Testis (tissue), 2 donors: ENCODE data around the gene RRP12.

Source experiments
- CTCF ChIP-seq, 3 experiments: fragments of 450-650 bp in 2 of 3; fragments of 200-600 bp in 1 of 3; sonication (generic) in 1 of 3; IDR thresholded peaks; one replicate each; pipeline ENCODE4 v1.5.1; 2016 to 2019; ENCODE audit warnings: antibody characterized with exemption in 3 of 3, mild to moderate bottlenecking in 2 of 3, moderate library complexity in 1 of 3
- POLR2A ChIP-seq: fragments of 450-650 bp; IDR thresholded peaks from one replicate; pipeline ENCODE4 v1.6.1; 2017; ENCODE audit warnings: antibody characterized with exemption, mild to moderate bottlenecking, moderate library complexity

- TF ChIP-seq CTCF (IDR thresholded peaks at IDR 0.05) = no peak
- no peak for TF ChIP-seq POLR2A
These were observed 38.7 kb downstream of the RRP12 start for GRCh38 chr10:97362310-97363033.
